Stimulated activated CD4-positive, alpha-beta T cell treated with anti-CD3 and anti-CD28 coated beads, Interleukin-1b, Interleukin-23, amount 100 ng/mL, for 48 hours (primary cell): ENCODE measurements around the gene GRIK4.

Experiments
- DNase-seq: peaks from one replicate; pipeline ENCODE4 v3.0.0-alpha.2; 2020

The GRIK4 gene

DNA sequence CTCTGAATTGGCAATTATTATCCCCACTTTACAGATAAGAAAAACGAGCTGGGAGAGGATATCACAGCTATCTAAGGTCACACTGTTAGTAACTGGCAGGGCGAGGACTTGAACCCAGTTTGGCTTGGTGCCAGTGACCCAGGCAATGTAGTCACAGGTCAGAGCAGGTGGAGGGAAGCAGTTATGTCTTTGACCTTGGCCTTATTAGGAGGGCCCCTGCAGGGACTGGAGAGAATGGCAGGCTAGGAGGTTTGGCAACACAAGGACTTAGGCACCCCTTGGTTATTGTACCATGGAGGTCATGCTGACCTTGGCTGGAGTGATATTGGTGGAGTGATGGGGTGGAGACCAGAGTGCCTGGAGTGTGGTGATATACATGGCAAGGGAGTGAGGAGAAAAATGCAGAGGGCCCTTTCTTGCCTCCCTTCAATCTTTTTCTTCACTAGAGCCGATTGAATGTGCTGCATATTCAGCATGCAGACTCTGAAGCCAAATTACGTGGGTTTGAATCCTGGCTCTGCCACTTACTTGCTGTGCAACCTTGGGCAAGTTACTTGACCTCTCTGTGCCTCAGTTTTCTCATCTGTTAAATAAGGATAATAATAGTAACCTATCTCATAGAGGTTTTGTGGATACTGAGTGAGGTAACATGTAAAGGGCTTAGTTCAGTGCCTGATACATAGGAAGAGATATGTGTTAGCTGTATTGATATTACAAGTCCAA is 419.7 kb downstream of the GRIK4 start:
- no peak for DNase-seq

DNA sequence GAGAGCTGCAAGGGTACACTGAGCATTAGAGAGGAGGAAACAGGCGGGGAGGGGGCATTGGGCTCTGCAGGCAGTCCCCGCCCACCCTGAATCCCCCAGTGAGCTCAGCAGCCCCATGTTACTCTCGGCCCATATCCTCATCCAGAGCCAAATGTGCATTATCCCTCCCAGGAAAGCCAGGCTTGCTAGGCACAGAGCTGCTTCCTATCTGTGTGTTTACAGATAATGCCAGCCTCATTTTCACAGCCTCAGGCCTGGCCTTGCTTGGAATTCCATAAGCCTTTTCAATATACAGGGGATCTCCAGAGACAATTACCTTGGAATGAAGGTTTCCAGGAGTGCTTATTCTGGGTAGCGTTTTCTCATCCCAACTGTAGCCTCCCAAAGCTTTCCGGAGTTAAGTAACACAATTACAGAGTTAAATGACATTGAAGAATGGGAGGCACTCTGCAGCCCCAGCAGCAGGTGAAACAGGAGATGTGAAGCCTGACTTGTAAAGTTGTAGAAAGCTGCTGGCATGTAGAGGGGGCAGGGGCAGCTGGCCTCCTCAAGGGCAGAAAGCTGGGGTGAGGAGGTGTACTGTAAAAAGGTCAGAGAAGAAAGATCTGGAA is 420.9 kb downstream of the GRIK4 start:
- no peak for DNase-seq

DNA sequence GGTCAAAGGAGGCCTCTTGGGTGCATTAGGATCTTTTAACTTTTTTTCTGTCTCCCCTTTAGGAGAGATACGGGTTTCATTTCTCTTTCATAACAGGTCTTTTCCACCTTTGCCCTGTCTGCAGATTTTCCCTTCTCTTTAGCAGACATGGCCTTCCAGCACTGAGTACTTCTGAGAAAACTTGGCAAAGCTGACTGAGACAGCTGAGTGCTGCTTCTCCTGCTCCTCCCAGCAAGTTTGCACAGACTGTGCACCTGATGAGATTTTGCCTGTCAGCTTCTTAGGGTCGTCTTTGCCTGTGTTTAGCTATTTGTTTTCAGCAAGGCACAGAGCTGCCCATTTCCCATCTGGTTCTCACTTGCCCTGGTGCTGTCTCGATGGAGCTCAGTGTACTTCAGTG is 424.8 kb downstream of the GRIK4 start:
- DNase-seq, result no peak

DNA sequence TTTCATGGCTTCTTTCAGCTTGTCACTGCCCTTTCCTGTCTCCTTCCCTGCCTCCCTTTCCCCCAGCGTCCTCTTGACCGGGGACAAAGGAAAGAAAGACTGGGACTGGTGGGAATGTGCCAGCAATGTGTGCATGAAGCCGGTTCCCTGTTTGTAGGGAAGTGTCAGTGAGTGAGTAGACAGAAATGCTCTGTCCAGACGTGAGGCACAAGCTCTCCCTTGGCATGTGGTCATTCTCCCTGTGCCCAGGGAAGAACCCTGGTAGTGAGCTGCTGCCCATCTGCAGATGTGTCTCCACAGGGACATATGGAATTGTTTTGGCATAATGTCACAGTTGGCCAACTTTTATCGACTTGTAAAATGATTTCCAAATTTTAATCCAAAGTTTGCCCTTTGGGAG is 426.0 kb downstream of the GRIK4 start:
- DNase-seq, result no peak

DNA sequence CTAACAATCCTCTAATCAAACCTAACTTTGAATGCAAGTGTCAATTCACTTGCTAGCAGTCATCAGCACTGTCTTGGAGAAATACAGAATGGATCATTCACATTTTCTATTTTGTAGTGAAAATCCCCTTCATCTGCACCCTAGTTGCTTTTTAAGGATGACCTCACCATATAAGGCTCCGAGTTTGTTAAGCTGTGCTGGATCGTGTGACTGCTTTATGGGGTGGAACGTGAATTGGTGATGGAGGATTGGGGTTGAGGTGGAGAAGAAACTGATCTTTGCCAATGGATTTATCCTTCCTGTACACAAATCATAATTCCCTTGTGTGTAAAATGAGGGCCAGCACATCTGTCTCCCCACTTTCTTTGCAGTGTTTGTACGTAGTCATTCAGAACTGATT is 426.7 kb downstream of the GRIK4 start:
- no peak for DNase-seq

DNA sequence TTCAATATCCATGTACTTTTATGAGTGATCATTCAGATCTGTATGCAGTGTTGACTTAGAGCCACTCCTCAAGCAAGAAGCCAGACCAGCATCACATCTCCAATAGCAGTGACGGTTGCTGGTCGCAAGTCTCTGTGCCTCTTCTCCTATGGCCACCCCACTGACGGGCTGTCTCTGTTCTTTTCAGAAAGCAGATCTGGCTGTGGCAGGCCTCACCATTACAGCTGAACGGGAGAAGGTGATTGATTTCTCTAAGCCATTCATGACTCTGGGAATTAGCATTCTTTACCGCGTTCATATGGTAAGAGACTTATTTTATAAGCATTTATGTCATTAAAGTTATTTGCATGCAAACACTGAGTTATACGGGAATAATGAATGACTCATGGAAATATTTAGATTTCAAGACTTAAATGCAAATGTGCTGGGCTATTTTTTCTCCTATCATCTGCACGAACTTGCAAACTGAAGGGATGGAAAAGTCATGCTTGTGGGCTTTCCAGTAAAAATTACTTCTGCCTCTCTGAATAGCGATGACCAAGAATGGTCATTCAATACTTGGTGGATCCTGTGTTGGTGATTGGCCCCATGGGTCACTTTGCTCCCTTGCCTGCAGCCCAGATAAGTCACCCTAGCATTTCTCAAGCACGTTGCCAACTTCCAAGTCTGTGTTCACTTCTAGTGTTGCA is 428.8 kb downstream of the GRIK4 start:
- no peak for DNase-seq

DNA sequence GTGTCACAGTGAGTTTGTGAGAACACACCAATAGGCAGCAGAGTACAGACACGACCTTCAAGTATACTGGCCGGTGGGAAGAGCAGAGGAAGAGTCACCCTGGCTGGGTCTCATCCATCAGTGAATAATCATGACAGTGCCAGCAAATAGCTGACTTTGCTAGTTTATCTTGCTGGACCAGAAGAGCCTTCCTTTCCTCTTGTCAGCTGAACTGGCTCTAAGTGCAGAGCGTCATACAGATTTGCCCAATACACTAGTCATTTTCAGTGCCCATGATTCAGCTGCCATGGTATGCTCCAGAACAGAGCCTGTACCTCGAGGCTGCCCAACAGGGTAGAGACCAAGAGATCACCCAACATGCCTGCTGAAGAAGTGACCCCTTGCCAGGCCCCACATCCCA is 429.5 kb downstream of the GRIK4 start:
- DNase-seq, result no peak

DNA sequence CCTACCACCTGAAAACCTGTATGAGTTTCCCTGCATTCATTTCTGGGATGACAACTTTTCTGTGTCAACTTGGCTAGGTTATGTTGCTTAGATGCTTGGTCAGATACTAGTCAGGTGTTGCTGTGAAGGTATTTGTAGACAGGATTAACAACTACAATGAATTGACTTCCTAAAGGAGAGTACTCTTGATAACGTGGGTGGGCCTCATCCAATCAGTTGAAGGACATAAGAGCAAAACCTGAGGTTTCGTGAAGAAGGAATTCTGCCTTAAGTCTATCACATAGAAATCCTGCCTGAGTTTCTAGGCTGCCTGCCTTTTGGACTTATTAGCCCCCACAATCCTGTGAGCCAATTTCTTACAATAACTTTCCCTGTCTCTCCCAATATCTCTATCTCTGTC is 431.2 kb downstream of the GRIK4 start:
- DNase-seq, result no peak

DNA sequence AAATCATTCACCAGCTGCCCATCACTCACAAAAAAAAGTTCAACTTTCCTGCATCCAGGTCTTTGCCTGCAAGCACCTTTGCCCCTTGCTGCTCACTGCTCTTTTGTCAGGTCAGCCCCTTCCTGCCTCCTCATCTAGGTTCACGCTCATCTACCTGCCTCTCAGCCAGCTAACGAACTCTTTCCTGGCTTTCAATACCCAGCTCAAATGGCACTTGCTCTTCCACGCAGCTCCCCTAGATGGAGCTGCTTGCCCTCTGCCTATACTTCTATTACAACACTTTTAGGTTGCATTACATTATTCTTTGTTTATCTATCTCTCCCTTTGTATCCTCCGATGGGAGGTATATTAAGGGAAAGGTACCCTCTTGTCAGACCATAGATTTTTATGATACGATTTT is 433.5 kb downstream of the GRIK4 start:
- no peak for DNase-seq

DNA sequence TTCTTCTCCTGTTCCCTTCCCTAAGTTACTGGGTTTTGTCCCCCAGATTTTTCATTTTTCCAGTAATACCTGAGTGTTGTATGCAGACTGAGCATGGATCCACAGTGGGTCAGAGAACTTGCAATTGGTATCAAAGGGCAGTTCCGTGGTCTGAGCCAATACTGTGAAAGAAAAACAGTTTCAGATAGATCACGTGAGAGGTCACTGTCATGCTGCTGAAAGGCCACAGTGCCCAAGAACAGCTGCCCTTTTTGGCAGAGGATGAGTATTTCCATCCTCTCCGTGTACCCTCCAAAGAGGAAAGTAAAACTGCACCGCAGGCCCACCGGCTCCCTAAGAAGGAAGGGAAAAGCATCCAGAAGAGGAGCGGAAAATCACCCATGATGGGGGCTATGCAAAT is 439.3 kb downstream of the GRIK4 start:
- DNase-seq, result no peak

DNA sequence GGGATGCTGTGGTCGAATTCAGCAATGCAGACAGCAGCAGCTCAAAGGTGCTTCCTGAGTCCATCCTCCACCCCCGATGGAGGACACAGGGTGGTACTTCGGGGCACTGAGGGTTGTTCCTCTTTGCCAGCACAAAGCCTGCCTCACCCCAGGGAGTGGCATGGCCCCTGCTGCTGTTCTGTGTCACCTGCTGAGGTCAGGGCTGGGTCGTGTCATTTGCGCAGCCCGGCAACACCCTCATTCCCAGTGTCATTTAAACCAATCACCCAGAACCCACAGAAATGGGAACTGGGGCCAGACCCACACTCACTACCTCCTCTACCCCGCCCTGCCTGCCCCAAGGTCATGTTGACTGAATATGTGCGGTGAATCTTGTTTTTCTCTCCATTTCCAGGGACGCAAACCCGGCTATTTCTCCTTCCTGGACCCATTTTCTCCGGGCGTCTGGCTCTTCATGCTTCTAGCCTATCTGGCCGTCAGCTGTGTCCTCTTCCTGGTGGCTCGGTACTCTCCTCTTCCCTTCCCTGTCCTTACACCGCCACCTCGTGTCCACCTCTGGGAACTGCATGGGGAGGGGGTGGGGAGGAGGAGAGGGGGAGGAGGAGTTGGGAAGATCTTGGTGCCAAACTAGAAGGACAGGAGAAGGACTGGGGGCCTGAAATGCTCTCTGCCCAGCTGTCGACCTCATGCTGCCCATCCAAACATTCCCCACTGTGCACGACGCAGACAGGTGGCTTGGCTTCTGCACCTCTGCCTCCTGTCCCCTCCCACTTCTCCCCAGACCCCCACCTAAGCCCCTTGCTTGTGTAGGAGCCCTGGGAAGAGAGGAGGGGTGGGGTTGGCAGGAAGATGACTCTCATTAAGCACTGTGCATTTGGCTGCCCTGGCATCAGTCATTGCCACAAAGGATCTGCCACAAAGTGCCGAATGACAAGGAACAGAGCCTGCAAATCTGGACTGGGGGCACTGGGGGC is 441.2 kb downstream of the GRIK4 start:
- DNase-seq, result peak; percentile 72

DNA sequence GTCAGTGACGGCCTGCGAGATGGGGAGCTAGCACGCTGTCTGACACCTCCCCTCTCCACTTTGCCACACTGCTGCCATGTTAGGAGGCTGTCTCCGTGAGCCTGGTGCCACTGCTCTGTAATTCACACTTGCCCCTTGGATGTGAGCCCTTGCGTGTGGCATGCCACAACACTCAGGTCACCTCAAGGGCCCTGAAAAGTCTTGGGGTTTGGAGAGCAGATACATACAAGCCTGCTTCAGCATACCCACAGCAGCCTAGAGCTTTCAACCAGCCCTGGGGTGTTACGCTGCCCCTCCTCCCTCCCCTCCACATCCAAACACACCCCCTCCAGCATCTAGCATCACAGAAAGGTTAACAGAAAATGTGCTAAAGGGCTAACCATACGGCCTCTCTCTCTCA is 442.8 kb downstream of the GRIK4 start:
- DNase-seq, result no peak

DNA sequence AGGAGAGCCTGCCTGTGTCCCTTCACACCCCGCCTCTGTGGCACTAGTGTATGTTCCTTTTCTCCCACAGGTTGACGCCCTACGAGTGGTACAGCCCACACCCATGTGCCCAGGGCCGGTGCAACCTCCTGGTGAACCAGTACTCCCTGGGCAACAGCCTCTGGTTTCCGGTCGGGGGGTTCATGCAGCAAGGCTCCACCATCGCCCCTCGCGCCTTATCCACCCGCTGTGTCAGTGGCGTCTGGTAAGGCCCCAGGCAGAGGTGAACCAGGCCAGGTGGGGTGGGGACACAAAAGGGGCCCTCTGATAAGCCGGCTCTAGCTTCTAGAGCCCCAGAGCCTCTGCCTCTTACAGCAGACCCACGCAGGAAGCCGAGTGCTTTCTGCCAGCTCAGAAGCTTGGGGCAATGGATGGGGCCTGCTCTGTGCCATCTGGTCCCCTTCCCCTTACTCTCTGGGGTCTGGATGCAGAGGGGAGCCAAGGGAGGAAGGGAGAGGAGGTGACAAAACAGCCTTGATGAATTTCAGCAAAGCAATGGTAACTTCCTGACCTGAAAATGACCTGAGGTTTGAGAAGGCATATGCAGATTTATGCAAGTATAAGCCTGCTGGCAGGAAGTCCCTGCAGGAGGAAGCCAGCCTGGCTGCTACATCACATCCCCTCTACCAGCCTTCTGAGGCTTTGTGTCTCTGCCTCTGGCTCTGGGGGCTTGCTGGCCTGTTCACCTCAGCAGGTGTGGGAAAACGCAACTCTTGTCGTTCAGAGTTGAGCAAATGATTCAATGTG is 445.4 kb downstream of the GRIK4 start:
- no peak for DNase-seq

DNA sequence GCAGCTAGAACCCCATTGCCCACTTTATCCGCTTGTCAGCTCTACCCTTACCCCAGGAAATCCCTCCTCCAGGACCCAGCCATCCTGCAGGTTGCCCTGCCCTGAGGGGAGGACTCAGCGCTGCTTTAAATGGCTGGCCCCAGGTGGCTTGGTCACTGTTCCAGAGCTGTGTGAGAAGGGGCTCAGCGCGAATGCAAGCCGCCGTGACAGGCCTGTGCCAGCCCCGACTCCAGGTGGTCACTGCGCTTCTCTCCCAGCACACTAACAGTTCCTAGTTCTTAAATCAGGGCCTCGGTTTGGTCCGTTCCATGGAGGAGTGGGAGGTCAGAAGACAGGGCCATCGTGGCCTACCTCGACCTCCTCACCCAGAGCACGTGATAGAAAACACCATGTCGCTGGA is 446.6 kb downstream of the GRIK4 start:
- no peak for DNase-seq

DNA sequence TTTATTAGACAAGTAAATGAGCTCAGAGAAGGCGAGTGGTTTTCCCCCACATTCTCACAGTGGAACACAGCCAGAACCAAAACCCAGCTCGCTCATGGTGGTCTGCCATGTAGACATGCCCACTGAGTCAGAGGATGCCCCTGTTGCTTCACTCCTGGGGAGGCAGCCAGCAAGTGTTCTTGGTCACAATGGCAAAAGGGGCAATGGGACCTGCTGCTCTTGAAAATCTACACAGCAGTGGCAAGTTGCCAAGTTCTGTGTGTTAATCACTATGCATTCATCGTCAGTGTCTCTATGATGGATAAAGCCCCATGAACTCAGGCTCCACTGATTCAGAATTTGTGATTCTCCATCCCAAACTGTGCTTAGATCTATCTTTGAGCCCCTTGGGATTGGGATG is 447.6 kb downstream of the GRIK4 start:
- no peak for DNase-seq

DNA sequence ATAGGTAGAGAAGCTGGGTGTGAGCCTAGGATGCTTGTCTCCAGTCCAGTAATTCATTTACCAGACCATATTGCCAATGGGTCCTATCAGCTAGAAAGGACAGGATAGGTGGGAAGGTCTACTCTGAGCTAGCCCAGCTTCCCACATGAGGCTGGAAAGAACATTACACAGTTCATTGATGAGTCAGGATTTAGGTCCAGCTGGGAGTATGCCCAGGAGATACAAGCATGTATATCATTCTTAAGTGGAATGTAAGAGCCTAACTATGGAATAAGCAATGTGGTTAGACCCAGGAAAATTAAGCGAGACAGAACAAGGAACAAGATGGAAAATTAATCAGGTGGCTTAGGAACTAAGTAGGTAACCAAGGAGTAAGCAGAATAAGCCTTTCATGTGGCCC is 453.3 kb downstream of the GRIK4 start:
- DNase-seq, result no peak

DNA sequence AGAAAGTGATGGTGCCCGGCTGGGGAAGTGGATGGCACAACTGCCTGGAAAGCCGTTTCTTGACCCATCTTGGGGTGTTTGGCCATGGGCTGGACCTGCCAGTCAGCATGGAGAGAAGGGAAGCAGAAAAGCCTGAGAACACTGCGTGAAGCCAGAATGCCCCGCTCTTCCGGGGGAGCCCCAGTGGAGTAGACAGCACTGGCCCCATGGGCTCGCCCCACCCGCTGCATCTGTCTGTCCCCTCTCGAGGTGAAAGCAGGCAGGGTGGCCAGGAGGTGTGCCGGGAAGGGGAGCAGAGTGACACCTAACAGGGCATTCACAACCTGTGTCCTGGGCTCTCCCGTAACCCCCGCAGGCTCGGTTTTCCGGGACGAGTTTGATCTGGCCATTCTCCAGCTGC is 455.3 kb downstream of the GRIK4 start:
- no peak for DNase-seq

DNA sequence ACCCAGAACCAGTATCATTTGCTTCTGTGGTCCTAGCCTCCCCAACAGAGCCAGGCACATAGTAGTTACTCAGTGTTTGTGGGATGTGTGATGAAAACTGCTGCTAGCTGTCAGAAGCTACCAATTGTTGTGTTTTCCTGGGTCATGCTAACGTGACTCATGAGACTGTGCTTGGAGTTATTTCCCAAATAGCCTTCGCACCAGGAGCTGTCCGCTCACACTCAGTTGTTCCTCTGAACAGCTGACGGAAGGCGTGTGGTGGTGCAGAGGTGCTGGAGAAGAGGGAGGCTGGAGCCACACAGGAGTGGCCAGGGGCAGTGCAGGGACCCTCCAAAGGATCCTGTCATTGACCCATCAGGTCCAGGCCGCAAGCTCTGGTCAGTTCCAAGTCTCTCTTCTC is 458.4 kb downstream of the GRIK4 start:
- no peak for DNase-seq

DNA sequence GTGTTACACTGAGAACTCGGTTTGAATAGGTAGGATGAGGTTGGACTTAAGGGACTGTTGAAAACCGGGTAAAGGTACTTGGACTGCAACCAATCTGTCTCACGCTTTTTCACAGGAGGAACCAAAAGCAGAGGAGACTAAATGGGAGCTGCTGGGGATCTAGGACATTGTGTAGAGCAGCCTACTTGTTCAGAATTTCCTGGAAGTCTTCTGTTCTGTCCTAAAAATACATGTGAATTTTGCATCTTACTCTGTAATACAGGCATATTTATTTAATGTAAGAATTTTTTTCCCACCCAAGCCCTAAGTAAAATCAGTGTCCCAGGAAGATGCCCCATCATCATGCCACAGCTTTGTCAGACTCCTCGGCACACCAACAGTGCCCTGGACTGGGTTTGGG is 460.3 kb downstream of the GRIK4 start:
- DNase-seq, result no peak

DNA sequence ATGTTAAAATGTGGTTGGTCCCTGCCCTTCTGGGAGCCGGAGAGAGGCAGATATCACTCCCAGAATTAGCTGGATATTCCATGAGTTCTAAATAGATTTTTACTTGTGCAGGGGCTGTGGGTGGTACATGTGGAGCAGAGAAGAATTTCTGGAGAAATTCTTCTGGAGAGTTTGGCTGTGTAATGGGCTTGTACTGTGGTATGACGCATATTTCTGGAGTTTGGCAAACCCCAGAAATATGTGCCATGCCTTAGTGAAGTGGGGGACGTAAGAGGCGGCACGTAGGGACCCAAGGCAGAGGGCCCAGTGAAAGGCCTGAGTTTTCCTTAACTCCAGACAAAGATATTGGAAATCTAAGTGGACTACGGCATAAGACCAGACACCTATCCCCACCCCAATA is 461.1 kb downstream of the GRIK4 start:
- no peak for DNase-seq

DNA sequence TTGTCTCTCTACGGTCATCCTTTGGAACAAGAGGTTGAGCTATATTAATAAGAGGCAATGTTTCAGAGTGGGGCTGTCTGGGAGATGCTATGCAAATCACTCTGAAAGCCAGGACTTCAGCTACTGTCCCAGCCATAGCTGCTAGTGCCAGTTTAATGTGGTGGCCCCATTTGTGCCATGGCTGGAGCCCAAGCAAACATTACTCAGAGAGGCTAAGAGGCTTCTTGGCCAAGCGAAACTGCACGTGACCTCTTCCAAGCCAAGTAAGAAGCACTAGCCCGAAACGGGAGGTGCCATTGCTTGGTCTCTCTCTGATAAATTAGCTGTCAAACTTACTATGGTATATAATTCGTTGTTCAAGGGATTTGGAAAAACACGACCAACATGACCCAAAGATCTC is 462.0 kb downstream of the GRIK4 start:
- DNase-seq, result no peak

DNA sequence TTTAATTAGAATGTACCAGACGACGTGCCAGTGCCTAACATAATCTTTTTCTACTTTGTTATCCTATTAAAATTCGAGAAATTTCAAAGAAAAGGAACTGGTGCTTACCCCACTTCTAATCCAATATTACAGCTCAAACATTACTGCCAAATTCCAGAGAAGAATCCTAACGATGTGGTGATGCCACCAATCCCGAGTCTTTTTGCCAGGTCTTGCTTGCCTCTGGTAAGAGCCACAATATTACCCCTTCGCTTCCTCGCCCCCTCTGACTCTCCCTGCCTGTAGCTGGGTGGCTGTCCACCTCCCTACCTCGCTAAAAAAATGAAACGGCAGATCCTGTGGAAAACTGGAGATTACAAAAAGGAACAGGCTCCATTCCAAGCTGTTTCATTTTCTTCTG is 462.9 kb downstream of the GRIK4 start:
- no peak for DNase-seq

DNA sequence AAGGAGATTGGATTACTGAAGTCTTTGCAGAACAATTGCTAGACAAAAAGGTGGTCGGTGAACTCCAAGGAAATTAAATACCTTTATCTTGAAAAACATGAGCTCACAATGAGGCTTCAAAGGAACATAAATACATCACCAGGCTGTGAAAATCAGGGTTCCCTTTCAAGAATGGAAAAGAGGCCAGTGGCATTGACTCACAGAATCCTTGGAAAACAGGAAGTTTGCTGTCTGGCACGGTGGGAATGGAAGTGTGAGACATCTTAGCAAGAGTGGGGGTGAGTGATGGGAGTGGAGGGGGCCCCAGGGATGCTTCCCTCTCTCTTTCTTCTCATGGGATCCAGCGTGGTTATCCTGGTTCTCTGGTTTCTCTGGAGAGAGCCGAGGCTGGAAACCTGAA is 463.4 kb downstream of the GRIK4 start:
- no peak for DNase-seq
